CD4-positive, alpha-beta memory T cell (primary cell): ENCODE data around the gene TCF7. TPM values are rescaled to one million over a fixed set of nuclear protein-coding genes. Genes with fewer than 3 reads are reported as not detected.

Experiments used
- CTCF ChIA-PET: fragments of 350-600 bp; sonication (Branson Sonifier 250); formaldehyde crosslinking; loops from one replicate; lab custom pipeline; 2021; ENCODE audit warnings: inconsistent platforms; ENCODE audit not compliant: partially characterized antibody; lab: Charles Lee
- POLR2A ChIA-PET: fragments of 350-600 bp; sonication (Branson Sonifier 250); formaldehyde crosslinking; loops from one replicate; lab custom pipeline; 2021; ENCODE audit not compliant: partially characterized antibody; lab: Charles Lee
- DNase-seq, 5 donors: peaks; one replicate each; pipeline versions ENCODE4 v3.0.0 to v3.0.0-alpha.2; 2020 to 2022; ENCODE audit warnings: mixed read lengths in 1 of 5
- H3K27ac ChIP-seq: one replicate; pipeline ENCODE4 v1.7.0; 2013; ENCODE audit warnings: low read depth, low read length
- H3K27me3 ChIP-seq: 2 replicates; pipeline ENCODE4 v1.7.0; 2013; ENCODE audit warnings: mild to moderate bottlenecking, low read length, moderate library complexity; ENCODE audit not compliant: insufficient read depth
- H3K36me3 ChIP-seq: 2 replicates; pipeline ENCODE4 v1.7.0; 2013; ENCODE audit warnings: mild to moderate bottlenecking, low read length, moderate library complexity; ENCODE audit not compliant: insufficient read depth
- H3K4me1 ChIP-seq: 2 replicates; pipeline ENCODE4 v1.7.0; 2013; ENCODE audit warnings: mild to moderate bottlenecking, low read length, moderate library complexity; ENCODE audit not compliant: insufficient read depth
- H3K4me3 ChIP-seq, 2 donors: one replicate each; pipeline ENCODE4 v1.7.0; 2013; ENCODE audit warnings: low read length in 2 of 2, mild to moderate bottlenecking in 1 of 2
- H3K9me3 ChIP-seq, 2 donors: one replicate each; pipeline ENCODE4 v1.7.0; 2013; ENCODE audit warnings: low read length in 2 of 2, control low read depth in 1 of 2; ENCODE audit not compliant: control insufficient read depth in 1 of 2
- H3K27ac Mint-ChIP-seq, 7 donors: one replicate each; pipeline ENCODE4 v1.8.0; 2020 to 2021; ENCODE audit warnings: mixed read lengths in 7 of 7, mild to moderate bottlenecking in 6 of 7, inconsistent platforms in 3 of 7, moderate library complexity in 3 of 7
- H3K27me3 Mint-ChIP-seq, 2 donors: one replicate each; pipeline ENCODE4 v1.8.0; 2020 to 2021; ENCODE audit warnings: mixed read lengths in 2 of 2
- H3K36me3 Mint-ChIP-seq, 2 donors: one replicate each; pipeline ENCODE4 v1.8.0; 2020 to 2021; ENCODE audit warnings: mixed read lengths in 2 of 2, inconsistent platforms in 1 of 2, mild to moderate bottlenecking in 1 of 2
- H3K4me1 Mint-ChIP-seq, 4 donors: one replicate each; pipeline ENCODE4 v1.8.0; 2020 to 2021; ENCODE audit warnings: mixed read lengths in 4 of 4, mild to moderate bottlenecking in 1 of 4
- H3K4me3 Mint-ChIP-seq, 8 donors: one replicate each; pipeline ENCODE4 v1.8.0; 2020 to 2021; ENCODE audit warnings: mixed read lengths in 8 of 8, mild to moderate bottlenecking in 7 of 8, moderate library complexity in 6 of 8, inconsistent platforms in 3 of 8
- H3K9me3 Mint-ChIP-seq, 8 donors: one replicate each; pipeline ENCODE4 v1.8.0; 2020 to 2021; ENCODE audit warnings: mixed read lengths in 8 of 8, mild to moderate bottlenecking in 5 of 8, inconsistent platforms in 3 of 8, moderate library complexity in 1 of 8
- intact Hi-C: fragments of 100-400 bp; cut with micrococcal nuclease; formaldehyde crosslinking; loops from one replicate; pipeline ENCODE4 v1.15.1; 2023
- polyA plus RNA-seq, 2 donors: library from polyadenylated mRNA; unstranded; fragments of 300-500 nt; fragmentation: Illumina TruSeq; gene quantifications; one replicate each; pipeline ENCODE4 v1.2.3, GENCODE V29; 2021
- total RNA-seq, 2 experiments: library from RNA; stranded (reverse); gene quantifications; one replicate each; pipeline ENCODE4 v1.2.3, GENCODE V29; 2021

Gene TCF7
- total and polyA plus RNA-seq, 4 experiments from 2014 or later: 102 to 841 (median 622) TPM

- CTCF ChIA-PET: interaction anchor here (1.2 kb wide), 1 partner anchor 47 kb away, joined by 4 read pairs; no protein-coding TSS in a partner anchor
- peak overlapping the region; percentile 86 to 99 (median 96) for H3K4me3 Mint-ChIP-seq
- POLR2A ChIA-PET: interaction anchor here (0.7 to 22.2 kb wide), 3 partner anchors 43 to 76 kb away, joined by 3 to 192 read pairs (median 48); partner anchors contain the start of gene SKP1
- peaks cover 49% of the 10 kb centered on the region for H3K36me3 ChIP-seq
- H3K27ac Mint-ChIP-seq: peak overlapping the region; percentile 89 to 98 (median 95)
- H3K27ac ChIP-seq: peak overlapping the region; percentile 97
- no peaks in the 10 kb centered on the region for H3K27me3 ChIP-seq
- H3K9me3 ChIP-seq: no peaks in the 10 kb centered on the region
- peaks cover 40 to 88% (median 54%) of the 10 kb centered on the region in 4 donors for H3K4me1 Mint-ChIP-seq
- DNase-seq: no peak
- no peaks in the 10 kb centered on the region for H3K27me3 Mint-ChIP-seq
- intact Hi-C loops: no loop called here
- H3K4me3 ChIP-seq: peak overlapping the region; percentile 82 to 85
- peaks cover 56 to 67% of the 10 kb centered on the region in 2 donors for H3K36me3 Mint-ChIP-seq
- H3K4me1 ChIP-seq: peaks cover 71% of the 10 kb centered on the region
- H3K9me3 Mint-ChIP-seq: peaks cover 0 to 2% (median 0%) of the 10 kb centered on the region in 8 donors
Observed at GRCh38 chr5:134116286-134116685, 1.8 kb downstream of the TCF7 start.

- Histone ChIP-seq H3K27ac (peak overlapping the region; percentile 97), H3K9me3 (no peaks in the 10 kb centered on the region), H3K36me3 (peaks cover 54% of the 10 kb centered on the region), H3K27me3 (no peaks in the 10 kb centered on the region), H3K4me1 (peaks cover 71% of the 10 kb centered on the region), H3K4me3 (peak overlapping the region; percentile 82 to 85)
- Mint-ChIP-seq H3K4me1 (peaks cover 38 to 88% (median 52%) of the 10 kb centered on the region in 4 donors), H3K9me3 (peaks cover 0 to 2% (median 0%) of the 10 kb centered on the region in 8 donors), H3K4me3 (peak overlapping the region; percentile 86 to 99 (median 96)), H3K36me3 (peaks cover 62 to 73% of the 10 kb centered on the region in 2 donors), H3K27ac (peak overlapping the region; percentile 89 to 98 (median 95)), H3K27me3 (no peaks in the 10 kb centered on the region)
- ChIA-PET CTCF (interaction anchor here (0.9 to 1.2 kb wide), 2 partner anchors 43 to 48 kb away, joined by 3 to 4 read pairs; no protein-coding TSS in a partner anchor), POLR2A (interaction anchor here (0.7 to 22.2 kb wide), 6 partner anchors 44 to 77 kb away, joined by 3 to 192 read pairs (median 12); partner anchors contain the start of gene SKP1)
- DNase-seq: no peak
- intact Hi-C loops: loop anchor here (1.0 kb wide), 1 partner anchor 12 kb away; no protein-coding TSS in a partner anchor
Observed at GRCh38 chr5:134116789-134117761, 2.6 kb downstream of the TCF7 start.

GRCh38 chr5:134118212-134118835, 3.8 kb downstream of the TCF7 start:
- ChIA-PET CTCF (interaction anchor here (1.3 to 1.9 kb wide), 2 partner anchors 45 to 50 kb away, joined by 3 to 5 read pairs; no protein-coding TSS in a partner anchor), POLR2A (interaction anchor here (1.0 to 22.2 kb wide), 6 partner anchors 46 to 79 kb away, joined by 3 to 192 read pairs (median 12); partner anchors contain the start of gene SKP1)
- peak overlapping the region; percentile 69 to 98 (median 96) for H3K27ac Mint-ChIP-seq
- peak overlapping the region; percentile 97 for H3K27ac ChIP-seq
- H3K4me3 Mint-ChIP-seq: peak overlapping the region; percentile 86 to 99 (median 96)
- H3K9me3 ChIP-seq: no peaks in the 10 kb centered on the region
- H3K36me3 ChIP-seq: peaks cover 65% of the 10 kb centered on the region
- no peaks in the 10 kb centered on the region for H3K27me3 Mint-ChIP-seq
- peaks cover 72% of the 10 kb centered on the region for H3K4me1 ChIP-seq
- peaks cover 0 to 2% (median 0%) of the 10 kb centered on the region in 8 donors for H3K9me3 Mint-ChIP-seq
- peaks cover 34 to 88% (median 50%) of the 10 kb centered on the region in 4 donors for H3K4me1 Mint-ChIP-seq
- H3K4me3 ChIP-seq: peak overlapping the region; percentile 82 to 85
- intact Hi-C loops: no loop called here
- peaks cover 69 to 79% of the 10 kb centered on the region in 2 donors for H3K36me3 Mint-ChIP-seq
- no peaks in the 10 kb centered on the region for H3K27me3 ChIP-seq
- DNase-seq: no peak

GRCh38 chr5:134119720-134120119, 5.2 kb downstream of the TCF7 start:
- Histone ChIP-seq H3K9me3 (no peaks in the 10 kb centered on the region), H3K27me3 (no peaks in the 10 kb centered on the region), H3K4me1 (peaks cover 77% of the 10 kb centered on the region), H3K27ac (peak overlapping the region; percentile 97), H3K36me3 (peaks cover 77% of the 10 kb centered on the region), H3K4me3 (peak overlapping the region; percentile 82 to 85)
- no peak for DNase-seq
- ChIA-PET CTCF (interaction anchor here (1.3 to 1.9 kb wide), 2 partner anchors 46 to 51 kb away, joined by 3 to 5 read pairs; no protein-coding TSS in a partner anchor), POLR2A (interaction anchor here (0.9 to 22.2 kb wide), 6 partner anchors 47 to 107 kb away, joined by 3 to 192 read pairs (median 12); partner anchors contain the start of genes PPP2CA and SKP1)
- H3K9me3 Mint-ChIP-seq: peaks cover 0 to 2% (median 0%) of the 10 kb centered on the region in 8 donors
- peak overlapping the region; percentile 86 to 99 (median 96) for H3K4me3 Mint-ChIP-seq
- H3K27ac Mint-ChIP-seq: peak overlapping the region; percentile 89 to 98 (median 96)
- no peaks in the 10 kb centered on the region for H3K27me3 Mint-ChIP-seq
- H3K4me1 Mint-ChIP-seq: peaks cover 35 to 90% (median 53%) of the 10 kb centered on the region in 4 donors
- intact Hi-C loops: no loop called here
- peaks cover 75 to 83% of the 10 kb centered on the region in 2 donors for H3K36me3 Mint-ChIP-seq

- no peak for DNase-seq
- Histone ChIP-seq H3K27ac (peak overlapping the region; percentile 97), H3K4me3 (peak overlapping the region; percentile 82 to 85), H3K9me3 (no peaks in the 10 kb centered on the region), H3K27me3 (no peaks in the 10 kb centered on the region), H3K4me1 (peaks cover 86% of the 10 kb centered on the region), H3K36me3 (peaks cover 81% of the 10 kb centered on the region)
- CTCF ChIA-PET: interaction anchor here (1.9 to 11.1 kb wide), 2 partner anchors 47 to 78 kb away, joined by 5 to 113 read pairs; no protein-coding TSS in a partner anchor
- POLR2A ChIA-PET: interaction anchor here (1.0 to 22.2 kb wide), 4 partner anchors 48 to 81 kb away, joined by 3 to 192 read pairs (median 34); partner anchors contain the start of gene SKP1
- H3K4me1 Mint-ChIP-seq: peaks cover 35 to 99% (median 58%) of the 10 kb centered on the region in 4 donors
- intact Hi-C loops: no loop called here
- peak overlapping the region; percentile 86 to 99 (median 96) for H3K4me3 Mint-ChIP-seq
- peaks cover 78 to 89% of the 10 kb centered on the region in 2 donors for H3K36me3 Mint-ChIP-seq
- H3K9me3 Mint-ChIP-seq: peaks cover 0 to 2% (median 0%) of the 10 kb centered on the region in 8 donors
- peak overlapping the region; percentile 91 to 98 (median 96) for H3K27ac Mint-ChIP-seq
- H3K27me3 Mint-ChIP-seq: no peaks in the 10 kb centered on the region
Observed at GRCh38 chr5:134120386-134121138, 6.1 kb downstream of the TCF7 start.
